ENCODE measurements around the gene TRIM66. TPM values are rescaled to one million over a fixed set of nuclear protein-coding genes. Genes with fewer than 3 reads are reported as not detected.

TRIM66 gene
- 13.6 and 14.6 TPM in 2 replicates for total RNA-seq

GRCh38 chr11:8682303-8683114, at the start of gene TRIM66, which contains the start of gene RPL27A:
Gene TRIM66, minus strand, starts transcription at chr11:8682665. Its CDS starts 10,391 bp downstream, at chr11:8672274.
Gene RPL27A, plus strand, starts transcription at chr11:8682792. Its CDS starts 22 bp downstream, at chr11:8682814.
- H3K9me3 Mint-ChIP-seq = no peaks in the 10 kb centered on the region
- peak; percentile 98 for DNase-seq (ENCODE audit: low spot score)
- H3K4me3 Mint-ChIP-seq (ENCODE audit: low read depth) = peak within 1 kb of the TSS; percentile 96
- peaks cover 70% of the 10 kb centered on the region for H3K36me3 Mint-ChIP-seq (ENCODE audit: low read depth)
- H3K27me3 Mint-ChIP-seq (ENCODE audit: low read depth) = no peaks in the 10 kb centered on the region
- H3K27ac Mint-ChIP-seq = peak within 1 kb of the TSS; percentile 92
- intact Hi-C loops (cut with micrococcal nuclease) = loop anchor here (1.0 to 10.0 kb wide), 6 partner anchors 8 to 892 kb away; partner anchors contain the start of genes EIF3F, TMEM9B and WEE1
- H3K4me1 Mint-ChIP-seq (ENCODE audit: low read depth) = peaks cover 36% of the 10 kb centered on the region

DNA sequence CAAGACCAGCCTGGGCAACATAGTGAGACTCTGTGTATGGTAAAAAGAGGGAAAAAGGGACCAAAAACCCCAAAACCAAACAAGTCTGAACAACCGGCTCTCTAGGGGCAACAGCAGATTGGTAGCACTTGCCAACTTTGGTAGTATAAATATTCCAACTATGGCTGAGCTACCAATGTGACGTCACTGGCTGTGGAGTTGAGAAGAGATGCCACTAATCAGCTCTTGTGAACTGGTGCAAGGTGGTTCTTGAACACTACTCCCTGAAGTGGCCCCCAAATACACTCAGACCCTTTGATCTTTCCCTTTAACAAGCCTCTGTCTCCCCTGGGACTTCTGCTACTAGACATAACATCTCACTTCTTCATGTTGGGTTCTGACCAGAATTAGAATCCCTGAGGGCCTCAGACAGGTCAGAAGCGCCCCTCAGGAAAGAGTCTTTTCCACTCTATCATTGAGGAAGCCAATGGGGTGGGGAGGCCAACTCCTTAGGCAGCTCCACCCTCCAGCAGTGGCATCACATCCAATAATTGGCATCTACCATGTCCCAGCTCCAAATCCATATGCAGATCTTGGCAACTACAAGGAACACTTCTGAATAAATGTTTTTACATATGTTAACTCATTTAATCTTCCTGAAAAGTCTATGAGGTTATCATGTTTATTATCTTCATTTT, 49.3 kb upstream of the TRIM66 start:
- intact Hi-C loops (cut with micrococcal nuclease) = no loop called here
- DNase-seq (ENCODE audit: low spot score) = no peak
- Mint-ChIP-seq H3K9me3 (no peaks in the 10 kb centered on the region), H3K4me1 (ENCODE audit: low read depth) (no peaks in the 10 kb centered on the region), H3K4me3 (ENCODE audit: low read depth) (no peak overlapping the region), H3K36me3 (ENCODE audit: low read depth) (no peaks in the 10 kb centered on the region), H3K27me3 (ENCODE audit: low read depth) (peaks cover 3% of the 10 kb centered on the region), H3K27ac (no peak overlapping the region)

DNA sequence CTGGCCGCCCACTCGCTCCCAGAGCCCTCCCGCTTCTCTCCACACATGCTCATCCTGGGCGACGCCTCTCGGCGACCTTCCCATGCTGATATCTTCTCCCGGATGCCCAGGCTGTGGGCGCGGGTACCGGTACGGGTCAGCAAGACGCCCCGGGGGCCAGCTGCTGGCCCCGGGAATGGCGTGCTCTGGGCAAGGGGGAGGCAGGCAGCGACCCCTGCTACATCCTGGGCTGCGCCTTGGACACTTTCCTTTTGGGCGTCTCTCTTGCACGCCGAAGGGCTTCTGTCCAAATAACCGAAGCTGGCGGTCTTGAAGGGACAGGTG, 48.2 kb upstream of the TRIM66 start:
- H3K27ac Mint-ChIP-seq = no peak overlapping the region
- no peak for DNase-seq (ENCODE audit: low spot score)
- peaks cover 3% of the 10 kb centered on the region for H3K27me3 Mint-ChIP-seq (ENCODE audit: low read depth)
- no peaks in the 10 kb centered on the region for H3K4me1 Mint-ChIP-seq (ENCODE audit: low read depth)
- no peaks in the 10 kb centered on the region for H3K36me3 Mint-ChIP-seq (ENCODE audit: low read depth)
- intact Hi-C loops (cut with micrococcal nuclease) = no loop called here
- no peaks in the 10 kb centered on the region for H3K9me3 Mint-ChIP-seq
- no peak overlapping the region for H3K4me3 Mint-ChIP-seq (ENCODE audit: low read depth)

DNA sequence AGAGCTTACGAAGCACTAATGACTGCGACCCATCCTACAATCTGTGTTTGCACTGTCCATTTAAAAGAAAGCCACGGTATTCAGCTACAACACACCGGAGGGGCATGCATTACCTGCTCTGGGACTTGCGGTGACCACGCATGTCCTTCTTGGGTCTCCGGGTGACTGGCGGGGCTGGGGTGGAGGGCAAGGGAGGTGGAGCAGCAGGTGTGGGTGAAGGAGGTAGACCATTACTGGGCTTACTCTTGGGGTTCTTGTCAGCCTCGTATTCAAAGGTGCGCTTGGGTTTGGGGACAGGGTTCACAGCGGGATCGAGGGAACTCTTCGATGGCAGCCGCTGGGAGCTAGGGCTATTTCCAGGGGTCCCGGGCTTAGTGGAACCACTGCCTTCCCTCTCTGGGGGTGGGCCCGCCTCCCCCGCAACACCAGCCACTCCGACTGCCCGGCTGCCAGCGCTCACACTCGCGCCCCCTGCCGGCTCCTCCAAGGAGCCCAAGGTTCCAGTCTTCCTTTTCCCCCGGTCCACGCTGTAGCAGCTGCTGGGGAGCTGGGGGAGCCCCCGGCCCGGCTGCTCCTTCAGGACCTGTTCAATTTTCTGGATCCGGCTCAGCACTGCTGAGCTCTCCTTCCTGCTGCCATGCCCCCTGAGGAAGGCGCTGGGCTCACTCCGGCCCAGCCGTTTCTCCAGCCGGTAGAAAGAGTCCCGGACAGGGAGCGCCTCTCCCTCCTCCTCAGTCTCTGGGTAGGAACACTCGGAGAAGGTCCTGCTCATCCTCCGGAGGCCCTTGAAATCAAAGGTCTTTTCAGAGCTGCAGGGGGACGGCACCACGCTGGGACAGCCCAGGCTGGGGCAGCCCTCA, 47.6 kb upstream of the TRIM66 start:
- Mint-ChIP-seq H3K9me3 (no peaks in the 10 kb centered on the region), H3K36me3 (ENCODE audit: low read depth) (no peaks in the 10 kb centered on the region), H3K27me3 (ENCODE audit: low read depth) (peaks cover 3% of the 10 kb centered on the region), H3K4me1 (ENCODE audit: low read depth) (no peaks in the 10 kb centered on the region), H3K4me3 (ENCODE audit: low read depth) (no peak overlapping the region), H3K27ac (no peak overlapping the region)
- intact Hi-C loops (cut with micrococcal nuclease) = no loop called here
- DNase-seq (ENCODE audit: low spot score) = no peak

DNA sequence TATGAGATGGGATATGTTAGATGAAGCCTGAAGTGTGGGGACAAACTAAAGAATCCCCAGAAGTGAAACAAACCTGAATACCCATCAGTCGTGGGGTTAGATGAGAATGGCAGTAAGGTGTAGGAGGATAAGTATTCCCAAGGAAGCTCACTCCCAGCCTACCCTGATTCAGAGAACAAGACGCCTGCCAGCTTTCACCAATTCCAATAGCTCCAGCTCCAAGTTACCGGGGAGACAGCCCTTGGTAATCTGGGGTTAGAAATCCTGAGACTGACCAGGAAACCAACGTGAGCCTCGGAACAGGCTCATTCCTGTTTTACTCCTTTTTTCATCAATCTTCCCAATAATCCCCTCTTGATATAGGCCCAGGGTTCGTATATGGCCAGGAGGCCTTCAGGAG, 46.6 kb upstream of the TRIM66 start:
- Mint-ChIP-seq H3K36me3 (ENCODE audit: low read depth) (no peaks in the 10 kb centered on the region), H3K9me3 (no peaks in the 10 kb centered on the region), H3K27ac (no peak overlapping the region), H3K4me1 (ENCODE audit: low read depth) (no peaks in the 10 kb centered on the region), H3K4me3 (ENCODE audit: low read depth) (no peak overlapping the region), H3K27me3 (ENCODE audit: low read depth) (peaks cover 3% of the 10 kb centered on the region)
- intact Hi-C loops (cut with micrococcal nuclease) = no loop called here
- no peak for DNase-seq (ENCODE audit: low spot score)

DNA sequence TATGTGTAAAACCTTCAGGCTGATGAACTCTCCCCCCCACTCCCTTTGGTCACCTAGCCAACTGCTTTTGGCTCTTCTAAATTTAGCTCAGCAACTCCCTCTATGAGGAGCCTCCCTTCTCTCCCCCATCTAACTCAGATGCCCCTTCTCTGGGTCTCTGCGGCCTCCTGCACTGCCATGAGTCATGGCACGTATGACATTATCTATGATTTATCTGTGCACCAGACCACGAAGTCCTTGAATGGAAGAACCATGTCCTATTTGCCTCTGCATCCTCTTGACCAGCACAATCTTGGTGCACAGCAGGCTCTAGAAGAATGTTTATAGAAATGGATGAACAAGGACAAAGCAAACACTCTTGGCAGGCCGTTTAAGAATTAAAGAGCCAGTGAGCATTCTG, 46.1 kb upstream of the TRIM66 start:
- Mint-ChIP-seq H3K27me3 (ENCODE audit: low read depth) (peaks cover 3% of the 10 kb centered on the region), H3K9me3 (no peaks in the 10 kb centered on the region)
- intact Hi-C loops (cut with micrococcal nuclease) = no loop called here

GRCh38 chr11:8726395-8726794, 43.9 kb upstream of the TRIM66 start:
- no peak for DNase-seq (ENCODE audit: low spot score)
- Mint-ChIP-seq H3K4me3 (ENCODE audit: low read depth) (no peak overlapping the region), H3K27ac (no peak overlapping the region), H3K9me3 (no peaks in the 10 kb centered on the region), H3K27me3 (ENCODE audit: low read depth) (peaks cover 6% of the 10 kb centered on the region), H3K4me1 (ENCODE audit: low read depth) (no peaks in the 10 kb centered on the region), H3K36me3 (ENCODE audit: low read depth) (no peaks in the 10 kb centered on the region)
- intact Hi-C loops (cut with micrococcal nuclease) = no loop called here

More for the DNA sequence above, 46.1 kb upstream of the TRIM66 start:
- Mint-ChIP-seq H3K4me3 (ENCODE audit: low read depth) (no peak overlapping the region), H3K27ac (no peak overlapping the region), H3K4me1 (ENCODE audit: low read depth) (no peaks in the 10 kb centered on the region), H3K36me3 (ENCODE audit: low read depth) (no peaks in the 10 kb centered on the region)
- no peak for DNase-seq (ENCODE audit: low spot score)

GRCh38 chr11:8724682-8725081, 42.2 kb upstream of the TRIM66 start:
- Mint-ChIP-seq H3K9me3 (no peaks in the 10 kb centered on the region), H3K36me3 (ENCODE audit: low read depth) (no peaks in the 10 kb centered on the region), H3K27me3 (ENCODE audit: low read depth) (peaks cover 6% of the 10 kb centered on the region), H3K4me3 (ENCODE audit: low read depth) (no peak overlapping the region), H3K27ac (no peak overlapping the region), H3K4me1 (ENCODE audit: low read depth) (no peaks in the 10 kb centered on the region)
- intact Hi-C loops (cut with micrococcal nuclease) = no loop called here
- no peak for DNase-seq (ENCODE audit: low spot score)

GRCh38 chr11:8723711-8724110, 41.2 kb upstream of the TRIM66 start:
- Mint-ChIP-seq H3K4me1 (ENCODE audit: low read depth) (no peaks in the 10 kb centered on the region), H3K27ac (no peak overlapping the region), H3K27me3 (ENCODE audit: low read depth) (peaks cover 6% of the 10 kb centered on the region), H3K36me3 (ENCODE audit: low read depth) (no peaks in the 10 kb centered on the region), H3K4me3 (ENCODE audit: low read depth) (no peak overlapping the region), H3K9me3 (no peaks in the 10 kb centered on the region)
- DNase-seq (ENCODE audit: low spot score) = no peak
- intact Hi-C loops (cut with micrococcal nuclease) = no loop called here

GRCh38 chr11:8722809-8723208, 40.3 kb upstream of the TRIM66 start:
- Mint-ChIP-seq H3K4me3 (ENCODE audit: low read depth) (no peak overlapping the region), H3K4me1 (ENCODE audit: low read depth) (no peaks in the 10 kb centered on the region), H3K36me3 (ENCODE audit: low read depth) (no peaks in the 10 kb centered on the region), H3K27ac (no peak overlapping the region), H3K27me3 (ENCODE audit: low read depth) (peaks cover 6% of the 10 kb centered on the region), H3K9me3 (no peaks in the 10 kb centered on the region)
- no peak for DNase-seq (ENCODE audit: low spot score)
- intact Hi-C loops (cut with micrococcal nuclease) = no loop called here

DNA sequence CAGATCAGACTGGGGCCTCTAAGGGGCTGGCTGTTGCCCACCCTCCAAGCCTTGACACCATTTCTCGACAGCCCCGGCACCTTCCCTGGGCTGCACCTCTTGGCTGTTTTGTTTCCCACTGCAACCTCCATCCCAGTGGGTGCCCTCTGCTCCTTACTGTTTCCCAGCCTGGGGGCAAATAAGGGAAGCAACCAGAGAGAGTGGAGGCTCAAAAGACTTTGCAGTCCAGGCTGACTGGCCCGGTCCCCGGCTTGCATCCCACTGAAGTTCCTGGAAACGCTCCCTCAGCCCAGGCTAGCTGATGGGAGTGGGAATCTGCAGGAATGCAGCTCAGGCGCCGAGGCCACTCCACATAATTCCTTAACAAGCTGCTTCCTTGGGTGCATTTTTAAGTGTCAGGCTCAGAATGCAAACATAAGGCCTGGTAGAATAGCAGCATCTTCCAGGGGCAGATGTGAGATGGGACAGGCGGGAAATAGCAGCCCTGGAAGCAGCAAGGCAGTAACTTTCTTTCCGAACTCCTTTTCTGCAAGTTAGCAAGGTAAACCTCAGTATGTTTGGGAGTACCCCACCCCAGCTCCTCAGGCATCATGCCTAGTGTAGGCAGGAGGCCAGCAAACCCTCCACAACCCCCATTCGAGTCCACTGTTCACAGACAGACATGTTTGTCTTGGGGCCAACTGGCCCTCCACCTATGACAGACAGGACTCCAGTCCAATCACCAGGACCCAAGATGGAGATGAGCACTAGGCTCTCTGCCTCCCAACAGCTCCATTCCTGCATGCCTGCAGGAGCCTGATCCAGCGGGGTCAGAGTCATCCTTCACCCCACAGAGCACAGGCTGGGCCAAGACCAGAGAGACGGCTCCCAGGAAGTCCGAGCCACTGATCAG, 39.4 kb upstream of the TRIM66 start:
- peaks cover 2% of the 10 kb centered on the region for H3K4me1 Mint-ChIP-seq (ENCODE audit: low read depth)
- intact Hi-C loops (cut with micrococcal nuclease) = no loop called here
- H3K27me3 Mint-ChIP-seq (ENCODE audit: low read depth) = peaks cover 3% of the 10 kb centered on the region
- DNase-seq (ENCODE audit: low spot score) = no peak
- no peaks in the 10 kb centered on the region for H3K36me3 Mint-ChIP-seq (ENCODE audit: low read depth)
- no peaks in the 10 kb centered on the region for H3K9me3 Mint-ChIP-seq
- no peak overlapping the region for H3K4me3 Mint-ChIP-seq (ENCODE audit: low read depth)
- H3K27ac Mint-ChIP-seq = no peak overlapping the region
